HCT116 (cell line): ENCODE measurements around the gene NOP53.

Experiments
- EGR1 ChIP-seq: IDR thresholded peaks from 2 replicates; pipeline ENCODE4 v1.6.1; 2012; ENCODE audit warnings: low read depth
- EZH2 ChIP-seq: fragments of 200-600 bp; sonication (generic); IDR thresholded peaks from 2 replicates; pipeline ENCODE4 v1.6.1; 2017; ENCODE audit warnings: antibody characterized with exemption, mixed run types
- EZH2phosphoT487 ChIP-seq: fragments of 200-600 bp; IDR thresholded peaks from 2 replicates; pipeline ENCODE4 v1.6.1; 2018; ENCODE audit warnings: antibody characterized with exemption, borderline replicate concordance
- FOSL1 ChIP-seq: IDR thresholded peaks from 2 replicates; pipeline ENCODE4 v1.6.1; 2012; ENCODE audit warnings: low read depth
- POLR2A ChIP-seq: IDR thresholded peaks from 2 replicates; pipeline ENCODE4 v1.7.0; 2011; ENCODE audit warnings: borderline replicate concordance; ENCODE audit not compliant: insufficient read depth, insufficient read length; ENCODE audit errors: extremely low read depth
- POLR2AphosphoS5 ChIP-seq: IDR thresholded peaks from 2 replicates; pipeline ENCODE4 v1.6.1; 2011; ENCODE audit warnings: mild to moderate bottlenecking, low read depth, low read length, moderate library complexity
- RAD21 ChIP-seq: IDR thresholded peaks from 2 replicates; pipeline ENCODE4 v1.6.1; 2012; ENCODE audit warnings: low read depth, mild to moderate bottlenecking
- SIN3A ChIP-seq: IDR thresholded peaks from 2 replicates; pipeline ENCODE4 v1.6.1; 2012; ENCODE audit warnings: low read depth
- TCF7L2 ChIP-seq: IDR thresholded peaks from 2 replicates; pipeline ENCODE4 v1.7.0; 2011; ENCODE audit warnings: borderline replicate concordance, inconsistent platforms; ENCODE audit not compliant: insufficient read depth, insufficient read length; ENCODE audit errors: extremely low read depth
- YY1 ChIP-seq: IDR thresholded peaks from 2 replicates; pipeline ENCODE4 v1.6.1; 2011; ENCODE audit warnings: low read length, low read depth, moderate library complexity, mild to moderate bottlenecking; ENCODE audit not compliant: insufficient replicate concordance; ENCODE audit errors: extremely low read depth
- TF ChIP-seq, protein P1 (sequence below): IDR thresholded peaks from 2 replicates; pipeline ENCODE4 v1.6.1; 2012; ENCODE audit warnings: low read depth
- TF ChIP-seq, protein P2 (sequence below), 3 experiments: fragments of 200-600 bp in 1 of 3; sonication (generic) in 1 of 3; IDR thresholded peaks in 2 of 3; conservative IDR thresholded peaks in 1 of 3; 2 replicates each; pipeline ENCODE4 v1.5.1; 2012 to 2017; ENCODE audit warnings: low read depth in 2 of 3, low read length in 2 of 3, antibody characterized with exemption in 1 of 3, borderline replicate concordance in 1 of 3, control low read depth in 1 of 3, mild to moderate bottlenecking in 1 of 3, mixed read lengths in 1 of 3, mixed run types in 1 of 3, moderate library complexity in 1 of 3; ENCODE audit not compliant: insufficient read depth in 1 of 3
- TF ChIP-seq, protein P3 (sequence below): IDR thresholded peaks from 2 replicates; pipeline ENCODE4 v1.6.1; 2011; ENCODE audit warnings: mild to moderate bottlenecking, low read length, moderate library complexity; ENCODE audit not compliant: insufficient replicate concordance; ENCODE audit errors: extremely low read depth

DNA sequence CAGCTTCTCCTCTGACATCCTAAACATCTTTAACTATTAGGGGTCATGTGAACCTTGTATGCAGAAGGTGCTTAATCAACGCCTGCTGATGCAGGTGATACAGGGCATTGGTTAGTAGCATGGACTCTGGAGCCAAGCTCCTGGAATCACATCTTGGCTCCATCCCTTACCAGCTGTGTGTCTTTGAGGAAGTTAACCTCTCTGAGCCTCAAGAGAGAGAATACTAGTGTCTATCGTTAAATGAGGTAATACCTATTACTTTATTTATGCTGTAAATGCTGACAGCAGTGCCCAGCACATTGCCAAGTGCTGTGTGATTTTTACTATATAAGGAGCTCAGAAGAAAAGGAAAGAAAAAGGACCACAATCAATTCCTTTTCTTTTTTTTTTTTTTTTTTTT lies 22.0 kb downstream of the NOP53 start:
- TF ChIP-seq SIN3A (no peak), EZH2 (no peak), TCF7L2 (no peak), POLR2A (no peak), RAD21 (no peak), EGR1 (no peak), POLR2AphosphoS5 (no peak), EZH2phosphoT487 (no peak), YY1 (no peak), FOSL1 (no peak)
- TF ChIP-seq, protein P1, sequence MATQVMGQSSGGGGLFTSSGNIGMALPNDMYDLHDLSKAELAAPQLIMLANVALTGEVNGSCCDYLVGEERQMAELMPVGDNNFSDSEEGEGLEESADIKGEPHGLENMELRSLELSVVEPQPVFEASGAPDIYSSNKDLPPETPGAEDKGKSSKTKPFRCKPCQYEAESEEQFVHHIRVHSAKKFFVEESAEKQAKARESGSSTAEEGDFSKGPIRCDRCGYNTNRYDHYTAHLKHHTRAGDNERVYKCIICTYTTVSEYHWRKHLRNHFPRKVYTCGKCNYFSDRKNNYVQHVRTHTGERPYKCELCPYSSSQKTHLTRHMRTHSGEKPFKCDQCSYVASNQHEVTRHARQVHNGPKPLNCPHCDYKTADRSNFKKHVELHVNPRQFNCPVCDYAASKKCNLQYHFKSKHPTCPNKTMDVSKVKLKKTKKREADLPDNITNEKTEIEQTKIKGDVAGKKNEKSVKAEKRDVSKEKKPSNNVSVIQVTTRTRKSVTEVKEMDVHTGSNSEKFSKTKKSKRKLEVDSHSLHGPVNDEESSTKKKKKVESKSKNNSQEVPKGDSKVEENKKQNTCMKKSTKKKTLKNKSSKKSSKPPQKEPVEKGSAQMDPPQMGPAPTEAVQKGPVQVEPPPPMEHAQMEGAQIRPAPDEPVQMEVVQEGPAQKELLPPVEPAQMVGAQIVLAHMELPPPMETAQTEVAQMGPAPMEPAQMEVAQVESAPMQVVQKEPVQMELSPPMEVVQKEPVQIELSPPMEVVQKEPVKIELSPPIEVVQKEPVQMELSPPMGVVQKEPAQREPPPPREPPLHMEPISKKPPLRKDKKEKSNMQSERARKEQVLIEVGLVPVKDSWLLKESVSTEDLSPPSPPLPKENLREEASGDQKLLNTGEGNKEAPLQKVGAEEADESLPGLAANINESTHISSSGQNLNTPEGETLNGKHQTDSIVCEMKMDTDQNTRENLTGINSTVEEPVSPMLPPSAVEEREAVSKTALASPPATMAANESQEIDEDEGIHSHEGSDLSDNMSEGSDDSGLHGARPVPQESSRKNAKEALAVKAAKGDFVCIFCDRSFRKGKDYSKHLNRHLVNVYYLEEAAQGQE = no peak
- TF ChIP-seq, protein P2, sequence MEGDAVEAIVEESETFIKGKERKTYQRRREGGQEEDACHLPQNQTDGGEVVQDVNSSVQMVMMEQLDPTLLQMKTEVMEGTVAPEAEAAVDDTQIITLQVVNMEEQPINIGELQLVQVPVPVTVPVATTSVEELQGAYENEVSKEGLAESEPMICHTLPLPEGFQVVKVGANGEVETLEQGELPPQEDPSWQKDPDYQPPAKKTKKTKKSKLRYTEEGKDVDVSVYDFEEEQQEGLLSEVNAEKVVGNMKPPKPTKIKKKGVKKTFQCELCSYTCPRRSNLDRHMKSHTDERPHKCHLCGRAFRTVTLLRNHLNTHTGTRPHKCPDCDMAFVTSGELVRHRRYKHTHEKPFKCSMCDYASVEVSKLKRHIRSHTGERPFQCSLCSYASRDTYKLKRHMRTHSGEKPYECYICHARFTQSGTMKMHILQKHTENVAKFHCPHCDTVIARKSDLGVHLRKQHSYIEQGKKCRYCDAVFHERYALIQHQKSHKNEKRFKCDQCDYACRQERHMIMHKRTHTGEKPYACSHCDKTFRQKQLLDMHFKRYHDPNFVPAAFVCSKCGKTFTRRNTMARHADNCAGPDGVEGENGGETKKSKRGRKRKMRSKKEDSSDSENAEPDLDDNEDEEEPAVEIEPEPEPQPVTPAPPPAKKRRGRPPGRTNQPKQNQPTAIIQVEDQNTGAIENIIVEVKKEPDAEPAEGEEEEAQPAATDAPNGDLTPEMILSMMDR (IDR thresholded peaks at IDR 0.05 in 2 of 3, conservative IDR thresholded peaks at IDR 0.05 in 1 of 3; ENCODE audit: borderline replicate concordance in 1 of 3, insufficient read depth in 1 of 3, low read depth in 2 of 3, low read length in 2 of 3) = no peak
- TF ChIP-seq, protein P3, sequence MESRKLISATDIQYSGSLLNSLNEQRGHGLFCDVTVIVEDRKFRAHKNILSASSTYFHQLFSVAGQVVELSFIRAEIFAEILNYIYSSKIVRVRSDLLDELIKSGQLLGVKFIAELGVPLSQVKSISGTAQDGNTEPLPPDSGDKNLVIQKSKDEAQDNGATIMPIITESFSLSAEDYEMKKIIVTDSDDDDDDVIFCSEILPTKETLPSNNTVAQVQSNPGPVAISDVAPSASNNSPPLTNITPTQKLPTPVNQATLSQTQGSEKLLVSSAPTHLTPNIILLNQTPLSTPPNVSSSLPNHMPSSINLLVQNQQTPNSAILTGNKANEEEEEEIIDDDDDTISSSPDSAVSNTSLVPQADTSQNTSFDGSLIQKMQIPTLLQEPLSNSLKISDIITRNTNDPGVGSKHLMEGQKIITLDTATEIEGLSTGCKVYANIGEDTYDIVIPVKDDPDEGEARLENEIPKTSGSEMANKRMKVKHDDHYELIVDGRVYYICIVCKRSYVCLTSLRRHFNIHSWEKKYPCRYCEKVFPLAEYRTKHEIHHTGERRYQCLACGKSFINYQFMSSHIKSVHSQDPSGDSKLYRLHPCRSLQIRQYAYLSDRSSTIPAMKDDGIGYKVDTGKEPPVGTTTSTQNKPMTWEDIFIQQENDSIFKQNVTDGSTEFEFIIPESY = no peak
